HCT116 (cell line): ENCODE results near the gene AVEN.

ENCODE experiments used
- CBX3 ChIP-seq: IDR thresholded peaks from 2 replicates; pipeline ENCODE4 v1.6.1; 2012; ENCODE audit warnings: low read depth
- POLR2A ChIP-seq: IDR thresholded peaks from 2 replicates; pipeline ENCODE4 v1.7.0; 2011; ENCODE audit warnings: borderline replicate concordance; ENCODE audit not compliant: insufficient read depth, insufficient read length; ENCODE audit errors: extremely low read depth
- POLR2AphosphoS5 ChIP-seq: IDR thresholded peaks from 2 replicates; pipeline ENCODE4 v1.6.1; 2011; ENCODE audit warnings: mild to moderate bottlenecking, low read depth, low read length, moderate library complexity
- SRF ChIP-seq: IDR thresholded peaks from 2 replicates; pipeline ENCODE4 v1.6.1; 2012; ENCODE audit warnings: low read depth

DNA sequence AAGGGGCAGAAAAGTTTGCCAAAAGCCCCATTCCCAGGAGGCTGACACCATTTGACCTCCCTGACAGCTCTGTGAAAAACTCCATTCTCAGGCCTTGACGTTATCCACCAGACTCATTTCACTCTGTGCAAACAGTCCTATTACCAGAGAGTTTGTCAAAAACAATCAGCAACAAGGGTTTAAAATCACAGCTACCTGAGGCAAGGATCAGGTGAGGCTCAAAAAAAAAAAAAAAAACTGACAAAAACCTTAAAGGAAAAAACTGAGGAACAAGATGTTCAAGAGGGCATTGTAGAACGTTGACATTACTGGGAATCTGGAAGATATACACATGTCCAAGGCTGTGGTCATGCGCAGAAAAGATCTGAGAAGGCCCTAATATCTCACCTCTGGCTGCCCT lies 11.4 kb downstream of the AVEN start:
- TF ChIP-seq POLR2A, result no peak
- TF ChIP-seq CBX3, result no peak
- no peak for TF ChIP-seq SRF
- no peak for TF ChIP-seq POLR2AphosphoS5
